Right cardiac atrium (tissue), 5 donors: ENCODE results near the gene TAF12. TPM values are rescaled to one million over a fixed set of nuclear protein-coding genes. Genes with fewer than 3 reads are reported as not detected.
"Not testable (repeated sequence)": the region's sequence is repeated elsewhere in the genome, so short reads cannot be mapped to it uniquely, and the experiment has no call there.

Experiments
- ATAC-seq, 2 donors: fragments of 200-7000 bp; cut with Tn5 transposase; one replicate each; pipeline versions ENCODE4 v1.8.0 to v1.9.1; 2020; ENCODE audit warnings: moderate library complexity in 2 of 2, mild to moderate bottlenecking in 1 of 2
- DNase-seq, 3 donors: peaks; one replicate each; pipeline ENCODE4 v3.0.0-alpha.2; 2020
- H3K27ac ChIP-seq: one replicate; pipeline ENCODE4 v1.5.1; 2013; ENCODE audit warnings: mild to moderate bottlenecking, low read length, control low read depth, moderate library complexity
- H3K27me3 ChIP-seq: one replicate; pipeline ENCODE4 v1.6.1; 2013; ENCODE audit not compliant: control insufficient read depth, insufficient read depth
- H3K4me1 ChIP-seq: one replicate; pipeline ENCODE4 v1.6.1; 2013; ENCODE audit warnings: low read length; ENCODE audit not compliant: control insufficient read depth, insufficient read depth
- H3K4me3 ChIP-seq: one replicate; pipeline ENCODE4 v1.5.1; 2013; ENCODE audit warnings: low read length, control low read depth
- H3K9me3 ChIP-seq: one replicate; pipeline ENCODE4 v1.6.1; 2013; ENCODE audit warnings: low read length; ENCODE audit not compliant: control insufficient read depth
- WGBS: extraction: QIAGEN DNeasy Blood & Tissue Kit; methylation state at CpG from one replicate; pipeline ENCODE4 v1.1.7; 2013; 5-methylcytosine and 5-hydroxymethylcytosine counted together
- intact Hi-C, 4 donors: fragments of 100-400 bp; cut with DNase I; formaldehyde crosslinking; loops; one replicate each; pipeline versions ENCODE4 v1.11.0 to v1.14.0; 2022 to 2023
- long read RNA-seq, 4 donors: library from polyadenylated mRNA; unstranded; transcript quantifications; one replicate each; pipeline ENCODE4 v2.0.0, GENCODE V29; 2020 to 2021
- polyA plus RNA-seq: library from polyadenylated mRNA; stranded (reverse); fragments of 200-250 nt; gene quantifications from one replicate; pipeline ENCODE4 v1.2.3, GENCODE V29; 2013
- total RNA-seq, 4 donors: library from RNA; stranded (reverse); fragmentation: NEBNext Ultra II Directional; extraction: Animal tissue kit (Norgen Biotek cat#: 25700); gene quantifications; one replicate each; pipeline ENCODE4 v1.2.1, GENCODE V29; 2021
- donor health status: healthy with polysubstance abuse.
- donor health status: DM: no; HTN: yes; CAD: no.
- donor health status: DM: no; HTN: no; CAD: no.
- donor health status: DM: no; HTN: yes; CAD: no; lungs with severe emphysema.
- donor health status: DM: yes; HTN: yes; CAD: no.

Gene TAF12
- total RNA-seq (10 to 100 TPM; 17.2 to 23.7 (median 21.9) TPM), polyA plus RNA-seq (34.0 TPM)
- long read RNA-seq, donor 1, transcript TAF12-202 (6 exons, 1,334 nt), result major isoform, 29 of 42 reads
- long read RNA-seq, donor 1, partial matches to known transcripts, result 0 of 42 reads
- long read RNA-seq, donor 1, other reads (novel, unspliced or antisense), result 13 of 42 reads
- long read RNA-seq, donor 2, transcript TAF12-202 (6 exons, 1,334 nt), result major isoform, 9 of 13 reads
- long read RNA-seq, donor 2, partial matches to known transcripts, result 0 of 13 reads
- long read RNA-seq, donor 2, other reads (novel, unspliced or antisense), result 4 of 13 reads
- long read RNA-seq, donor 3, transcript TAF12-202 (6 exons, 1,334 nt), result major isoform, 27 of 38 reads
- long read RNA-seq, donor 3, partial matches to known transcripts, result 0 of 38 reads
- long read RNA-seq, donor 3, other reads (novel, unspliced or antisense), result 11 of 38 reads
- long read RNA-seq, donor 4, transcript TAF12-202 (6 exons, 1,334 nt), result major isoform, 8 of 15 reads
- long read RNA-seq, donor 4, partial matches to known transcripts, result 0 of 15 reads
- long read RNA-seq, donor 4, other reads (novel, unspliced or antisense), result 7 of 15 reads

DNA sequence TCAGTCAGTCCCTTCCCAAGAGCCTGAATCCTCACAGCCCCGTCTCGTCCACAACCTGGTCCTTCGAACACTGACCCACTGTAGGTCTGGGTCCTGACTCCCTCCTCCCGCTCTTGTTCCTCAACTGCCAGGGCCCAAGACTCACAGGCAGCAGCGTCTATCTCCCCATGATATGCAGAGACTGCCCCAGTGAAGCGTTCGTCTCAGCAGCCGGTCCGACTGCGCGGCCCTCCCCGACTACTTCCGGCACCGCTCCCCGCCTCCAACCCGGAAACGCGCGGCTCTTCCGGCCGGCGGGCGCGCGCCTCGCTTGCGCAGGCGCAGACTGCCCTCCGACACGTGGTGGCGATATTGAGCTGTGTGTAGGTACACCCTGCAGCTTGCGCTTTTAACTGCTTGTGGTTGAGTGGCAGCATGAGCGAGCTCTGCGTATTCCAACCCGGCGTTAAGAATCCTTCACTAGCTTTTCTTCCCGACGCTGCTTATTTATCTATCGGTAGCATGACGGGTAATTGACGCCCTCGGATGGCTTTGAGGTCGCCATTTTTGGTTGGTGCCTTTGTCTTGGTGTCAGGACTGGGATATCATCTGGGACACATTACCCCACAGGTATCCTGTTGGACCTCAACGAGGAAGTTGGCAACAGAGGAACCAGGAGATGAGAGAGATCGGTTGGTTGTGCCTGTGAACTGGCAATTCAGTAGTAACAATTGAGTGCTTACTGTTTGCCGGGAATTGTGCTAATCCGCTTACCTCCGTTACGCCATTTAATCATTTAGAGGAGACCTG, at the start of gene TAF12:
TSS of gene TAF12 (minus strand) at position 221 of the 789 bp plus-strand sequence. CDS start 20,986 bp downstream, outside the sequence.
- ATAC-seq, result peak; percentile 96
- no peaks in the 10 kb centered on the region for H3K9me3 ChIP-seq
- H3K4me1 ChIP-seq, result no peaks in the 10 kb centered on the region
- peak within 1 kb of the TSS; percentile 89 for H3K27ac ChIP-seq
- under 1% methylated on average over 49 of the region's 49 CpGs for WGBS
- peak within 1 kb of the TSS; percentile 72 for H3K4me3 ChIP-seq
- intact Hi-C loops, result loop anchor here in 2 of 4 donors (5.0 to 10.0 kb wide), 2 partner anchors 94 to 542 kb away; partner anchors contain the start of genes YTHDF2 (in 2 of the 2) and SRSF4 (in 1 of the 2)
- DNase-seq, result peak; percentile 91 to 97 (median 97)
- H3K27me3 ChIP-seq, result no peaks in the 10 kb centered on the region

GRCh38 chr1:28691627-28692026, 48.8 kb upstream of the TAF12 start:
- DNase-seq, H3K9me3 ChIP-seq, H3K4me1 ChIP-seq, ATAC-seq, H3K27ac ChIP-seq, H3K27me3 ChIP-seq, H3K4me3 ChIP-seq, intact Hi-C loops: not testable (repeated sequence)
- 86% methylated on average over 1 of the region's 1 CpG for WGBS

DNA sequence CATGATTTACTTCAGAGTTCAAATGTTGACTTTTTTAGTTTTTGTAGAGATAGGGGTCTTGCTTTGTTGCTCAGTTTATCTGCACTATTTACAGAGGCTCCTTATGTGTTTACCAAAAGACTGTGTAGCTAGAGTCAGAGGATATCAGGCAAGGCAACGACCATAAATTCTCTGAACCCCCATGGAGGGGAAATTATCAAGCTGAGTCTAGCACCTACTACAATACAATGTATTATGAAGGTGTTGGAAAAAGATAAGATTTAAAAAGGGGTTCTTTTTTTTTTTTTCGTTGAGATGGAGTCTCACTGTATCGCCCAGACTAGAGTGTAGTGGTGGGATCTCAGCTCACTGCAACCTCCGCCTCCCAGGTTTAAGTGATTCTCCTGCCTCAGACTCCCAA, 42.1 kb upstream of the TAF12 start:
- no peak for ATAC-seq
- Histone ChIP-seq H3K27ac (no peak overlapping the region), H3K4me1 (no peaks in the 10 kb centered on the region), H3K4me3 (no peak overlapping the region), H3K9me3 (no peaks in the 10 kb centered on the region), H3K27me3 (no peaks in the 10 kb centered on the region)
- DNase-seq, result no peak
- intact Hi-C loops, result no loop called here
- WGBS, result 81% methylated on average over 4 of the region's 4 CpGs

GRCh38 chr1:28682840-28683239, 40.0 kb upstream of the TAF12 start:
- no peak for DNase-seq
- H3K4me3 ChIP-seq, result no peak overlapping the region
- 89% methylated on average over 6 of the region's 6 CpGs for WGBS
- H3K9me3 ChIP-seq, result no peaks in the 10 kb centered on the region
- no peaks in the 10 kb centered on the region for H3K27me3 ChIP-seq
- H3K27ac ChIP-seq, result no peak overlapping the region
- no peaks in the 10 kb centered on the region for H3K4me1 ChIP-seq
- ATAC-seq, result no peak
- intact Hi-C loops, result no loop called here

- Histone ChIP-seq H3K27me3 (no peaks in the 10 kb centered on the region), H3K4me3 (no peak overlapping the region), H3K27ac (no peak overlapping the region), H3K9me3 (no peaks in the 10 kb centered on the region), H3K4me1 (no peaks in the 10 kb centered on the region)
- no peak for DNase-seq
- no peak for ATAC-seq
- 96% methylated on average over 4 of the region's 4 CpGs for WGBS
- intact Hi-C loops, result no loop called here
Observed at GRCh38 chr1:28680151-28680550, 37.3 kb upstream of the TAF12 start.

GRCh38 chr1:28675924-28676257, 33.0 kb upstream of the TAF12 start:
- H3K4me3 ChIP-seq, result no peak overlapping the region
- H3K9me3 ChIP-seq, result no peaks in the 10 kb centered on the region
- no peak for ATAC-seq
- no peak overlapping the region for H3K27ac ChIP-seq
- H3K4me1 ChIP-seq, result no peaks in the 10 kb centered on the region
- no peaks in the 10 kb centered on the region for H3K27me3 ChIP-seq
- DNase-seq, result no peak
- intact Hi-C loops, result no loop called here

GRCh38 chr1:28672971-28673370, 30.1 kb upstream of the TAF12 start:
- 95% methylated on average over 15 of the region's 15 CpGs for WGBS
- H3K9me3 ChIP-seq, ATAC-seq, H3K27ac ChIP-seq, intact Hi-C loops, H3K27me3 ChIP-seq, H3K4me1 ChIP-seq, H3K4me3 ChIP-seq, DNase-seq: not testable (repeated sequence)

GRCh38 chr1:28671254-28671780, 28.4 kb upstream of the TAF12 start:
- no peak for DNase-seq
- Histone ChIP-seq H3K9me3 (no peaks in the 10 kb centered on the region), H3K27me3 (no peaks in the 10 kb centered on the region), H3K27ac (no peak overlapping the region), H3K4me1 (peaks cover 3% of the 10 kb centered on the region), H3K4me3 (no peak overlapping the region)
- 95% methylated on average over 20 of the region's 20 CpGs for WGBS
- ATAC-seq, result no peak
- intact Hi-C loops, result no loop called here

DNA sequence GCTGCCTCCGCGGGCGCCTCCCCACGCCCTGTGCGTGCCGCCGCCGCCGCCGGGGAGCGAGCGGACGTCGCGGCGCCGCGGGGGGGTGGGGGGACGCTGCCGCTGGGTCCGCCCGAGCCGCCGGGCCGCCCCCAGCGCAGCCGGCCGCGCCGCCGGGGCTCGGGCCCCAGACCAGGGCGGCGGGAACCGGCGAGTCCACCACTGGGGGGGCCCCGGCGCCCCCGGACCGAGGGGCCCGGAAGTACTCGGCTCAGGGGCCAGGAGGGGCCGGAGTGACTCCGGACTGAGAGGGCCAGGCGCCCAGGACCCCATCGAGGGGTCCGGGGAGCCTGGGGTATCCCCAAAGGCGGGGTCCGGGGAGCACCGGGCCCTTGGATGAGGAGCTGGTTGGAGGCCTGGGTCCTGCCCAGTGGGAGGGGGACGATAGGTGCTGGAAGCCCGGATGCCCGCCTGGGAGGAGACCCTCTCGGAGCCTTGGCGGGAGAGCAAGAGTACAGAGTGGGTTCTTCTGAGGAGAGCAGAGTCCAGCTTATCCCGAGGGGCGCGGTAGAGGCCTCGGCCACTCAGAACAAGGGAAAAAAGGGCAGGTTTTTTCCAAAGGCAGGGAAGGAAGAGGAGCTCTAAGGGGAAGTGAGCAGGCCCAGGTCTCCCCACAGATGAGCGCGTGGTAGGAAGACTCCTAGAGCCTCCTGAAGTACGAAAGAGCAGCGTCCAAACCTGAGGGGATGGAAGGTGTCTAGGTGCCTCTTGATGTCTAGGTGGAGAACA, 26.3 kb upstream of the TAF12 start:
- Histone ChIP-seq H3K27me3 (no peaks in the 10 kb centered on the region), H3K27ac (peak overlapping the region; percentile 96), H3K9me3 (no peaks in the 10 kb centered on the region), H3K4me1 (peaks cover 3% of the 10 kb centered on the region), H3K4me3 (peak overlapping the region; percentile 99)
- under 1% methylated on average over 57 of the region's 63 CpGs for WGBS
- ATAC-seq, result peak; percentile 83 to 86
- DNase-seq, result peak; percentile 70 to 88 (median 88)
- intact Hi-C loops, result no loop called here

DNA sequence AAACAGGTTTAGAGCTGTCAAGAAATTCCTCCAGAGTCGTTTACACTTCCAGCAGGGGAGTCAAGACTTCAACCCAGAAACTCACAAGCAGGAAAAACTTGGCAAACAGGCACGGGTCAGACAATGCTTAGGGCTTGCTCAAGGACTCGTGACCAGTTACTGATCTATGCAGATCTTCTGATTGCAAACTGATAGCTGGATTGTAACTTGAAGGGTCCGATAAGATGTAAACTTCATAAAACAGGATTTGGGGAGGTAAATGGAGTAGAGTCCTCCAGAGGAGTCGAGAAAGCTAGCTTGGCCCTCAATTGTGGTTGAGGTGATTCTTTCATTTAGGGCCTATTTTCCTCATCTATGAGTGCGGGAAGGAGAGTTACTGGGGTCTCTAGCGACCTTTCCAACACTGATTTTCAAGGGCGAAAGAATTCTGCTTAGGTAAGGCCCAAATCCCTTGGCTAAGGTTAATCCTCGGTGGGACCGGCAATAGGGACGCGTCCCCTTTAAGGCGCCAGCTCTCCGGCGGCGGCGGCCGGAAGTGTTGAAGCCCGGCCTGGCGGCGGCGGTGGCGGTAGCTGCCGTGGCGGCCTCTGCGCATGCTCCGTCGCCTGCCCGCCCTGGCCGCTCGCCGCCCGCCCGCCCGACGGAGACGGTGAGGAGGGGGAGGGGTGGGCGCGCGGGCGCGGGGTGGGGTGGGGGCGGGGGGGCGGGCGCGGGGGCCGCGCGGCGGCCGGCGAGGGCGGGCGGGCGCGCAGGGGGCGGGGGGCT, 25.5 kb upstream of the TAF12 start, which contains the start of gene GMEB1:
TSS of gene GMEB1 (plus strand) at position 594 of the 765 bp plus-strand sequence. CDS start 14,829 bp downstream, outside the sequence.
- WGBS, result 1% methylated on average over 57 of the region's 57 CpGs
- ATAC-seq, result peak; percentile 90
- intact Hi-C loops, result no loop called here

More for the DNA sequence above, 25.5 kb upstream of the TAF12 start, which contains the start of gene GMEB1:
- peak within 1 kb of the TSS; percentile 99 for H3K27ac ChIP-seq
- H3K4me1 ChIP-seq, result peaks cover 3% of the 10 kb centered on the region
- H3K4me3 ChIP-seq, result peak within 1 kb of the TSS; percentile 99
- H3K9me3 ChIP-seq, result no peaks in the 10 kb centered on the region
- peak; percentile 89 to 96 (median 96) for DNase-seq
- H3K27me3 ChIP-seq, result no peaks in the 10 kb centered on the region
